Lung (tissue), 12 donors: Measurements from ENCODE around the gene IGF2. TPM values are rescaled to one million over a fixed set of nuclear protein-coding genes. Genes with fewer than 3 reads are reported as not detected.

Experiments used
- ATAC-seq: fragments of 200-7000 bp; cut with Tn5 transposase; one replicate; pipeline ENCODE4 v1.9.1; 2020; ENCODE audit warnings: moderate number of reproducible peaks; ENCODE audit not compliant: insufficient read depth, low FRiP score
- DNase-seq, 3 donors: peaks; one replicate each; pipeline ENCODE4 v3.0.0-alpha.2; 2013 to 2017
- H3K27ac ChIP-seq, 2 donors: one replicate each; pipeline ENCODE4 v1.5.1; 2013; ENCODE audit warnings: mild to moderate bottlenecking in 2 of 2, moderate library complexity in 2 of 2, control low read depth in 1 of 2, inconsistent platforms in 1 of 2, low read depth in 1 of 2, low read length in 1 of 2
- H3K27me3 ChIP-seq, 3 donors: one replicate each; pipeline ENCODE4 v1.5.1; 2013; ENCODE audit warnings: low read length in 2 of 3; ENCODE audit not compliant: control insufficient read depth in 3 of 3, insufficient read depth in 3 of 3
- H3K36me3 ChIP-seq, 4 donors: one replicate each; pipeline ENCODE4 v1.5.1; 2013; ENCODE audit warnings: low read length in 4 of 4, mild to moderate bottlenecking in 1 of 4, moderate library complexity in 1 of 4; ENCODE audit not compliant: control insufficient read depth in 4 of 4, insufficient read depth in 4 of 4
- H3K4me1 ChIP-seq, 5 donors: one replicate each; pipeline ENCODE4 v1.5.1; 2013; ENCODE audit warnings: low read length in 5 of 5, mild to moderate bottlenecking in 2 of 5, moderate library complexity in 1 of 5; ENCODE audit not compliant: control insufficient read depth in 5 of 5, insufficient read depth in 5 of 5
- H3K4me3 ChIP-seq: one replicate; pipeline ENCODE4 v1.5.1; 2013; ENCODE audit warnings: mild to moderate bottlenecking, control low read depth, moderate library complexity
- H3K9ac ChIP-seq, 2 donors: one replicate each; pipeline ENCODE4 v1.5.1; 2013; ENCODE audit warnings: low read length in 2 of 2, control low read depth in 1 of 2; ENCODE audit not compliant: insufficient read depth in 1 of 2
- H3K9me3 ChIP-seq, 4 donors: one replicate each; pipeline ENCODE4 v1.5.1; 2013; ENCODE audit warnings: low read length in 3 of 4, mild to moderate bottlenecking in 1 of 4, moderate library complexity in 1 of 4; ENCODE audit not compliant: control insufficient read depth in 4 of 4, insufficient read depth in 3 of 4
- CTCF ChIP-seq: IDR thresholded peaks from 2 replicates; pipeline ENCODE4 v1.5.1; 2012; ENCODE audit warnings: mild to moderate bottlenecking; ENCODE audit errors: control extremely low read depth, extremely low read depth
- WGBS, 2 donors: extraction: QIAGEN DNeasy Blood & Tissue Kit; methylation state at CpG; one replicate each; pipeline ENCODE4 v1.1.7; 2013; 5-methylcytosine and 5-hydroxymethylcytosine counted together
- polyA plus RNA-seq, 2 donors: library from polyadenylated mRNA; stranded (reverse); fragments of 200-250 nt; gene quantifications; one replicate each; pipeline ENCODE4 v1.2.1, GENCODE V29; 2013
- total RNA-seq, 2 donors: library from RNA; depleted of rRNA in 1 of 2; stranded (reverse); fragments of >200 nt in 1 of 2; gene quantifications; one replicate each; pipeline ENCODE4 v1.2.1, GENCODE V29; 2014 to 2021
- donor health status: control.
- donor health status: control.
- donor health status: Bipolar disorder and iron deficiency.
- donor health status: healthy.
- donor health status: DM: yes; HTN: yes; CAD: no.

The IGF2 gene
- total and polyA plus RNA-seq, 4 donors = 2.9 to 87.7 (median 15.6) TPM

- Histone ChIP-seq H3K27me3 (peaks cover 0 to 5% (median 0%) of the 10 kb centered on the region in 3 donors), H3K4me3 (no peak overlapping the region), H3K36me3 (no peaks in the 10 kb centered on the region), H3K27ac (no peak overlapping the region), H3K9ac (no peak overlapping the region), H3K4me1 (peaks cover 0 to 14% (median 4%) of the 10 kb centered on the region in 5 donors), H3K9me3 (peaks cover 0 to 2% (median 0%) of the 10 kb centered on the region in 4 donors)
- no peak for ATAC-seq
- TF ChIP-seq CTCF = no peak
- DNase-seq = no peak
- 93 to 94% methylated on average over 7 of the region's 7 CpGs for WGBS, 2 donors
These were observed 33.7 kb downstream of the IGF2 start for GRCh38 chr11:2105511-2105910.

- Histone ChIP-seq H3K9me3 (peaks cover 0 to under 1% (median 0%) of the 10 kb centered on the region in 4 donors), H3K36me3 (no peaks in the 10 kb centered on the region), H3K9ac (no peak overlapping the region), H3K27me3 (peaks cover 0 to 5% (median 0%) of the 10 kb centered on the region in 3 donors), H3K27ac (no peak overlapping the region), H3K4me3 (no peak overlapping the region), H3K4me1 (peaks cover 2 to 15% (median 6%) of the 10 kb centered on the region in 5 donors)
- no peak for ATAC-seq
- 92 to 96% methylated on average over 18 of the region's 18 CpGs for WGBS, 2 donors
- no peak for TF ChIP-seq CTCF
- DNase-seq = no peak
These were observed 34.4 kb downstream of the IGF2 start for GRCh38 chr11:2104524-2105440.

- Histone ChIP-seq H3K27ac (no peak overlapping the region), H3K9me3 (no peaks in the 10 kb centered on the region), H3K36me3 (no peaks in the 10 kb centered on the region), H3K9ac (no peak overlapping the region), H3K27me3 (peaks cover 0 to 5% (median 0%) of the 10 kb centered on the region in 3 donors), H3K4me3 (no peak overlapping the region), H3K4me1 (peaks cover 0 to 23% (median 3%) of the 10 kb centered on the region in 5 donors)
- no peak for ATAC-seq
- no peak for TF ChIP-seq CTCF
- no peak for DNase-seq
- WGBS, 2 donors = 96% methylated on average over 24 to 25 of the region's 25 CpGs
These were observed 35.3 kb downstream of the IGF2 start for GRCh38 chr11:2103668-2104523.
